ENCODE measurements around the gene MAN2B1. TPM values are rescaled to one million over a fixed set of nuclear protein-coding genes. Genes with fewer than 3 reads are reported as not detected.

Gene MAN2B1
- total and polyA plus RNA-seq, 2 of the 13 experiments (the other 11 are each of a cell fraction or from before 2014, with no cell fraction given) = 23.6 to 23.8 TPM

GRCh38 chr19:12696366-12697335 lies 30.1 kb upstream of the MAN2B1 start, which contains the start of gene FBXW9 (continued):
- no peak for TF ChIP-seq SOX6 (IDR thresholded peaks at IDR 0.05)
- TF ChIP-seq SOX6 (CRISPR knock-in tag; IDR thresholded peaks at IDR 0.05) = peak; percentile 67
- no peak for TF ChIP-seq ZBTB1 (CRISPR knock-in tag; IDR thresholded peaks at IDR 0.05; ENCODE audit: borderline replicate concordance)
- no peak for TF ChIP-seq ZNF615 (CRISPR knock-in tag; IDR thresholded peaks at IDR 0.05; ENCODE audit: borderline replicate concordance)
- TF ChIP-seq RFXAP (CRISPR knock-in tag; IDR thresholded peaks at IDR 0.05; ENCODE audit: borderline replicate concordance) = peak; percentile 72; the same call in 1 of the 2 replicates
- TF ChIP-seq, protein P1, sequence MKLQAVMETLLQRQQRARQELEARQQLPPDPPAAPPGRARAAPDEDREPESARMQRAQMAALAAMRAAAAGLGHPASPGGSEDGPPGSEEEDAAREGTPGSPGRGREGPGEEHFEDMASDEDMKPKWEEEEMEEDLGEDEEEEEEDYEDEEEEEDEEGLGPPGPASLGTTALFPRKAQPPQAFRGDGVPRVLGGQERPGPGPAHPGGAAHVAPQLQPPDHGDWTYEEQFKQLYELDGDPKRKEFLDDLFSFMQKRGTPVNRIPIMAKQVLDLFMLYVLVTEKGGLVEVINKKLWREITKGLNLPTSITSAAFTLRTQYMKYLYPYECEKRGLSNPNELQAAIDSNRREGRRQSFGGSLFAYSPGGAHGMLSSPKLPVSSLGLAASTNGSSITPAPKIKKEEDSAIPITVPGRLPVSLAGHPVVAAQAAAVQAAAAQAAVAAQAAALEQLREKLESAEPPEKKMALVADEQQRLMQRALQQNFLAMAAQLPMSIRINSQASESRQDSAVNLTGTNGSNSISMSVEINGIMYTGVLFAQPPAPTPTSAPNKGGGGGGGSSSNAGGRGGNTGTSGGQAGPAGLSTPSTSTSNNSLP (IDR thresholded peaks at IDR 0.05; ENCODE audit: low read depth, low read length) = no peak
- 0 out of 2 replicates have a peak, but pooled peaks have one; percentile 25 for TF ChIP-seq ZNF124 (CRISPR knock-in tag; IDR thresholded peaks at IDR 0.05)
- TF ChIP-seq, protein P2, sequence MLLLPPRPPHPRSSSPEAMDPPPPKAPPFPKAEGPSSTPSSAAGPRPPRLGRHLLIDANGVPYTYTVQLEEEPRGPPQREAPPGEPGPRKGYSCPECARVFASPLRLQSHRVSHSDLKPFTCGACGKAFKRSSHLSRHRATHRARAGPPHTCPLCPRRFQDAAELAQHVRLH (CRISPR knock-in tag; IDR thresholded peaks at IDR 0.05; ENCODE audit: borderline replicate concordance, low read depth) = peak; percentile 67; the same call in 1 of the 2 replicates
- TF ChIP-seq POLR2G (IDR thresholded peaks at IDR 0.05; ENCODE audit: low read depth, low read length) = peak; percentile 97
- 0 out of 2 replicates have a peak, but pooled peaks have one; percentile 73 for TF ChIP-seq NFATC3 (CRISPR knock-in tag; IDR thresholded peaks at IDR 0.05)
- 0 out of 2 replicates have a peak, but pooled peaks have one; percentile 28 for TF ChIP-seq TSC22D2 (CRISPR knock-in tag; IDR thresholded peaks at IDR 0.05; ENCODE audit: borderline replicate concordance)
- TF ChIP-seq THAP9 (CRISPR knock-in tag; IDR thresholded peaks at IDR 0.05; ENCODE audit: borderline replicate concordance) = peak; percentile 70; the same call in 1 of the 2 replicates
- TF ChIP-seq MAFK (conservative IDR thresholded peaks at IDR 0.05 in 1 of 2, IDR thresholded peaks at IDR 0.05 in 1 of 2; ENCODE audit: low read length in 2 of 2) = no peak
- TF ChIP-seq MIXL1 (CRISPR knock-in tag; IDR thresholded peaks at IDR 0.05) = peak; percentile 73
- TF ChIP-seq ZNF362 (CRISPR knock-in tag; IDR thresholded peaks at IDR 0.05; ENCODE audit: borderline replicate concordance) = peak; percentile 51; the same call in 1 of the 2 replicates
- peak; percentile 52; the same call in 1 of the 2 replicates for TF ChIP-seq ZNF768 (CRISPR knock-in tag; IDR thresholded peaks at IDR 0.05)
- TF ChIP-seq ZNF672 (CRISPR knock-in tag; IDR thresholded peaks at IDR 0.05) = no peak
- TF ChIP-seq, protein P3, sequence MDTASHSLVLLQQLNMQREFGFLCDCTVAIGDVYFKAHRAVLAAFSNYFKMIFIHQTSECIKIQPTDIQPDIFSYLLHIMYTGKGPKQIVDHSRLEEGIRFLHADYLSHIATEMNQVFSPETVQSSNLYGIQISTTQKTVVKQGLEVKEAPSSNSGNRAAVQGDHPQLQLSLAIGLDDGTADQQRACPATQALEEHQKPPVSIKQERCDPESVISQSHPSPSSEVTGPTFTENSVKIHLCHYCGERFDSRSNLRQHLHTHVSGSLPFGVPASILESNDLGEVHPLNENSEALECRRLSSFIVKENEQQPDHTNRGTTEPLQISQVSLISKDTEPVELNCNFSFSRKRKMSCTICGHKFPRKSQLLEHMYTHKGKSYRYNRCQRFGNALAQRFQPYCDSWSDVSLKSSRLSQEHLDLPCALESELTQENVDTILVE (CRISPR knock-in tag; IDR thresholded peaks at IDR 0.05) = peak; percentile 71; the same call in 1 of the 2 replicates
- TF ChIP-seq YEATS4 (CRISPR knock-in tag; IDR thresholded peaks at IDR 0.05; ENCODE audit: borderline replicate concordance) = peak; percentile 65; the same call in 1 of the 2 replicates
- TF ChIP-seq DRAP1 (CRISPR knock-in tag; IDR thresholded peaks at IDR 0.05) = peak; percentile 75

Data from HepG2 (cell line).